HEK293T (cell line): ENCODE data around the gene UBAC1.

ENCODE experiments used
- CTCF ChIA-PET: fragments of 350-600 bp; formaldehyde crosslinking; extraction: SDS; loops from one replicate; lab custom pipeline; 2021; ENCODE audit warnings: antibody characterized with exemption, inconsistent platforms; lab: Yijun Ruan, JAX
- POLR2A ChIA-PET: fragments of 350-600 bp; formaldehyde crosslinking; extraction: SDS; loops from one replicate; lab custom pipeline; 2020; ENCODE audit warnings: antibody characterized with exemption, inconsistent platforms; lab: Yijun Ruan, JAX
- DNase-seq: peaks from one replicate; pipeline ENCODE4 v3.0.0; 2012; ENCODE audit warnings: mixed read lengths; ENCODE audit errors: extremely low spot score
- ARNT ChIP-seq: fragments of 450-650 bp; IDR thresholded peaks from 2 replicates; pipeline ENCODE4 v1.6.1; 2017; ENCODE audit warnings: mild to moderate bottlenecking
- BHLHE40 ChIP-seq: fragments of 450-650 bp; IDR thresholded peaks from 2 replicates; pipeline ENCODE4 v1.6.1; 2016; ENCODE audit warnings: mild to moderate bottlenecking, moderate library complexity, borderline replicate concordance
- CTBP1 ChIP-seq: fragments of 450-650 bp; IDR thresholded peaks from 2 replicates; pipeline ENCODE4 v1.6.1; 2016; ENCODE audit warnings: borderline replicate concordance
- ELF4 ChIP-seq: fragments of 450-650 bp; IDR thresholded peaks from 2 replicates; pipeline ENCODE4 v1.6.1; 2017; ENCODE audit warnings: antibody characterized with exemption
- FOXA1 ChIP-seq: fragments of 450-650 bp; IDR thresholded peaks from 2 replicates; pipeline ENCODE4 v1.6.1; 2016; ENCODE audit warnings: mild to moderate bottlenecking
- FOXK2 ChIP-seq: fragments of 450-650 bp; IDR thresholded peaks from 2 replicates; pipeline ENCODE4 v1.6.1; 2016; ENCODE audit warnings: mild to moderate bottlenecking
- FOXM1 ChIP-seq: fragments of 450-650 bp; IDR thresholded peaks from 2 replicates; pipeline ENCODE4 v1.6.1; 2017; ENCODE audit warnings: mild to moderate bottlenecking, borderline replicate concordance
- HDGF ChIP-seq: fragments of 450-650 bp; IDR thresholded peaks from 2 replicates; pipeline ENCODE4 v1.6.1; 2017; ENCODE audit warnings: antibody characterized with exemption, borderline replicate concordance
- L3MBTL2 ChIP-seq: fragments of 450-650 bp; conservative IDR thresholded peaks from 2 replicates; pipeline ENCODE4 v1.6.1; 2016; ENCODE audit warnings: mild to moderate bottlenecking
- LEF1 ChIP-seq: fragments of 450-650 bp; IDR thresholded peaks from 2 replicates; pipeline ENCODE4 v1.6.1; 2017; ENCODE audit warnings: mild to moderate bottlenecking, borderline replicate concordance
- NFRKB ChIP-seq: fragments of 450-650 bp; IDR thresholded peaks from 2 replicates; pipeline ENCODE4 v1.6.1; 2016; ENCODE audit warnings: mild to moderate bottlenecking, moderate library complexity
- PKNOX1 ChIP-seq: fragments of 450-650 bp; IDR thresholded peaks from 2 replicates; pipeline ENCODE4 v1.6.1; 2016
- SP1 ChIP-seq: fragments of 450-650 bp; IDR thresholded peaks from 2 replicates; pipeline ENCODE4 v1.6.1; 2017
- SUZ12 ChIP-seq: fragments of 450-650 bp; IDR thresholded peaks from 2 replicates; pipeline ENCODE4 v1.6.1; 2016; ENCODE audit warnings: mild to moderate bottlenecking
- TARDBP ChIP-seq: fragments of 450-650 bp; IDR thresholded peaks from 2 replicates; pipeline ENCODE4 v1.6.1; 2016
- ZNF384 ChIP-seq: fragments of 450-650 bp; IDR thresholded peaks from 2 replicates; pipeline ENCODE4 v1.6.1; 2016

Gene UBAC1

GRCh38 chr9:135903358-135903656, 57.9 kb downstream of the UBAC1 start:
- ChIA-PET POLR2A (no interaction called here), CTCF (no interaction called here)
- TF ChIP-seq ZNF384, result no peak
- TF ChIP-seq FOXM1, result no peak
- TF ChIP-seq NFRKB, result no peak
- TF ChIP-seq HDGF, result no peak
- TF ChIP-seq FOXK2, result no peak
- no peak for TF ChIP-seq PKNOX1
- TF ChIP-seq ELF4, result no peak
- TF ChIP-seq BHLHE40, result no peak
- no peak for TF ChIP-seq ARNT
- TF ChIP-seq L3MBTL2, result no peak
- TF ChIP-seq SUZ12, result no peak
- DNase-seq, result no peak

GRCh38 chr9:135902655-135903357, 58.4 kb downstream of the UBAC1 start:
- CTCF ChIA-PET, result interaction anchor here (0.5 kb wide), 1 partner anchor 301 kb away, joined by 3 read pairs; no protein-coding TSS in a partner anchor

GRCh38 chr9:135901826-135902225, 59.3 kb downstream of the UBAC1 start:
- POLR2A ChIA-PET, result no interaction called here
- CTCF ChIA-PET, result no interaction called here
- TF ChIP-seq ELF4 (no peak), FOXM1 (no peak), BHLHE40 (no peak), FOXA1 (no peak), SUZ12 (no peak), ZNF384 (no peak), NFRKB (no peak), CTBP1 (no peak), FOXK2 (no peak), HDGF (no peak), TARDBP (no peak), L3MBTL2 (no peak), PKNOX1 (no peak), LEF1 (no peak), ARNT (no peak), SP1 (no peak)
- no peak for DNase-seq

More at GRCh38 chr9:135902655-135903357, 58.4 kb downstream of the UBAC1 start:
- TF ChIP-seq FOXA1 (no peak), LEF1 (no peak), CTBP1 (no peak), NFRKB (no peak), HDGF (no peak), BHLHE40 (no peak), TARDBP (no peak), L3MBTL2 (no peak)
- POLR2A ChIA-PET, result no interaction called here
- no peak for DNase-seq

- POLR2A ChIA-PET, result no interaction called here
- CTCF ChIA-PET, result no interaction called here
- TF ChIP-seq FOXA1 (no peak), LEF1 (no peak), BHLHE40 (no peak), FOXM1 (no peak), ELF4 (no peak), ARNT (no peak), HDGF (no peak), SUZ12 (no peak), CTBP1 (no peak)
- DNase-seq, result no peak
Observed at GRCh38 chr9:135901031-135901758, 60.0 kb downstream of the UBAC1 start.

GRCh38 chr9:135898634-135899407, 62.4 kb downstream of the UBAC1 start:
- DNase-seq, result no peak
- TF ChIP-seq PKNOX1, result no peak
- ChIA-PET POLR2A (no interaction called here), CTCF (interaction anchor here (0.6 kb wide), 1 partner anchor 154 kb away, joined by 3 read pairs; no protein-coding TSS in a partner anchor)

GRCh38 chr9:135896626-135897025, 64.5 kb downstream of the UBAC1 start:
- CTCF ChIA-PET, result no interaction called here

More at GRCh38 chr9:135896626-135897025, 64.5 kb downstream of the UBAC1 start:
- POLR2A ChIA-PET, result no interaction called here
- DNase-seq, result no peak
- TF ChIP-seq SUZ12, result no peak
- no peak for TF ChIP-seq FOXK2
- no peak for TF ChIP-seq ELF4
- TF ChIP-seq FOXA1, result no peak
- TF ChIP-seq ARNT, result no peak
- no peak for TF ChIP-seq SP1
- TF ChIP-seq BHLHE40, result no peak
- no peak for TF ChIP-seq HDGF
- TF ChIP-seq FOXM1, result no peak
- TF ChIP-seq L3MBTL2, result no peak
- no peak for TF ChIP-seq NFRKB
- TF ChIP-seq TARDBP, result no peak
- TF ChIP-seq ZNF384, result no peak
- no peak for TF ChIP-seq LEF1
- TF ChIP-seq PKNOX1, result no peak
- TF ChIP-seq CTBP1, result no peak
